Choroid plexus epithelial cell (primary cell): ENCODE data around the gene THSD4.

Experiments used
- DNase-seq: peaks from one replicate; pipeline ENCODE4 v3.0.0-alpha.2; 2010; ENCODE audit warnings: low read depth
- H3K4me3 ChIP-seq: 2 replicates; pipeline ENCODE4 v1.5.1; 2011; ENCODE audit warnings: low read depth, mild to moderate bottlenecking, control low read depth, low read length, moderate library complexity
- TF ChIP-seq, protein P1 (sequence below): conservative IDR thresholded peaks from 2 replicates; pipeline ENCODE4 v1.5.1; 2011; ENCODE audit warnings: low read depth, mild to moderate bottlenecking, control low read depth, inconsistent platforms, low read length, moderate library complexity

The THSD4 gene

DNA sequence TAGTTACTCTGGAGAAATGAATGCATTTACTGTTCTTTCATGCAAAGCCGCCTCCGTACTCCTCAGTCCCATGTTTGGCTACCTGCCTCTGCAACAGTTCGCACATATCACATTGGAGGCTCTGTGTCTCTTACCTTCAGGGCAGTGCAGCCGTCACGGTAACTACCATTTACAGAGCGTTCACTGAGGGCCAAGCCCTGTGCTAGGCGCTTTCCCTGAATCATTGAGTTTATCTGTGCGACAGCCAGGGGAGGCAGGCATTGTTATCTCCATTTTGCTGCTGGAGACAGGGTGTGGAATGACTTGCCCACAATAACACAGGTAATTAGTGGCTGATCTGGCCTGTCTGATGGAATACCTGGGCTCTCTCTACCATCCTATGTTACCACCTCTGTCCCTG lies 115.0 kb downstream of the THSD4 start:
- TF ChIP-seq, protein P1, sequence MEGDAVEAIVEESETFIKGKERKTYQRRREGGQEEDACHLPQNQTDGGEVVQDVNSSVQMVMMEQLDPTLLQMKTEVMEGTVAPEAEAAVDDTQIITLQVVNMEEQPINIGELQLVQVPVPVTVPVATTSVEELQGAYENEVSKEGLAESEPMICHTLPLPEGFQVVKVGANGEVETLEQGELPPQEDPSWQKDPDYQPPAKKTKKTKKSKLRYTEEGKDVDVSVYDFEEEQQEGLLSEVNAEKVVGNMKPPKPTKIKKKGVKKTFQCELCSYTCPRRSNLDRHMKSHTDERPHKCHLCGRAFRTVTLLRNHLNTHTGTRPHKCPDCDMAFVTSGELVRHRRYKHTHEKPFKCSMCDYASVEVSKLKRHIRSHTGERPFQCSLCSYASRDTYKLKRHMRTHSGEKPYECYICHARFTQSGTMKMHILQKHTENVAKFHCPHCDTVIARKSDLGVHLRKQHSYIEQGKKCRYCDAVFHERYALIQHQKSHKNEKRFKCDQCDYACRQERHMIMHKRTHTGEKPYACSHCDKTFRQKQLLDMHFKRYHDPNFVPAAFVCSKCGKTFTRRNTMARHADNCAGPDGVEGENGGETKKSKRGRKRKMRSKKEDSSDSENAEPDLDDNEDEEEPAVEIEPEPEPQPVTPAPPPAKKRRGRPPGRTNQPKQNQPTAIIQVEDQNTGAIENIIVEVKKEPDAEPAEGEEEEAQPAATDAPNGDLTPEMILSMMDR: no peak
- DNase-seq: no peak
- H3K4me3 ChIP-seq: no peak overlapping the region

DNA sequence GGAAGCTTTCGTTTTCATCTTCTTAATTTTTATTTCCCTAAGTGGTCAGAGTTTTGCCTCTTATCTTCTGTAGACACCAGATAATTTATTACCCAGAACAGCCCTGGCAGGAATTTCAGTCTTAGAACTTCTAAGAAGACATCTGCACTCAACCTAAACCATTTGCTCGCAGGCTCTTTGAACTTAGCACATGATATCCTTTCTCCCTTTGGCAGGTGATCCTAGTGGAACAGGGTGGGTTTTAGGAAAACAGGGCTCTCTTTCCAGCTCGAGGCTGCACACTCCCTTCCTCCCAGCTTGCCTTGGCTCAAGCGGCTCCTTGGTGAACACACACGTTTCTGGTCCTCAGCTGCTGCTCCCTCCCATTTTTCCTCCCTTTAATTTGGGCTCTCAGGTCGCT lies 116.5 kb downstream of the THSD4 start:
- TF ChIP-seq, protein P1: no peak
- DNase-seq: no peak
- no peak overlapping the region for H3K4me3 ChIP-seq

GRCh38 chr15:71232411-71232810 lies 117.1 kb downstream of the THSD4 start:
- DNase-seq: no peak
- TF ChIP-seq, protein P1: no peak
- H3K4me3 ChIP-seq: no peak overlapping the region

- TF ChIP-seq, protein P1: no peak
- H3K4me3 ChIP-seq: no peak overlapping the region
- peak; percentile 97 for DNase-seq
Measured at GRCh38 chr15:71237456-71238188, 122.4 kb downstream of the THSD4 start.

DNA sequence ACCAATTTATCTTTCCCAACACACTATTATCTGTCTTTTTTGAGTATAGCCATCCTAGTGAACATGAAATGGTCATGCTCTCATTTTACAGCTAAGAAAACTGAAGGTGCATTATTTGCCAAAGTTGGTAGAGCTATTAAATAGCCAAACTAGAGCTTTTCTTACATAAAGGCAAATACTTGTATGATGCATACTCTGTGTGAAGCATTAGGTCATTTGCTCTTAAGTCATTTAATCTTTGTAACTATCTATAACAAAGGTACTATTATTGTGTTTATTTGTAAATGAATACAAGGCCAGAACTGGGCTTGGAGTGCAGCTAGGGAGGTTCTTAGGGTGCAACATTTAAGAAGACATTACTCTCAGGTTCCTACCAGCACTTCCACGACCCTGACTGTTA lies 123.7 kb downstream of the THSD4 start:
- TF ChIP-seq, protein P1: no peak
- no peak overlapping the region for H3K4me3 ChIP-seq
- no peak for DNase-seq

GRCh38 chr15:71239592-71240364 lies 124.5 kb downstream of the THSD4 start:
- H3K4me3 ChIP-seq: no peak overlapping the region
- no peak for DNase-seq
- TF ChIP-seq, protein P1: no peak
